ENCODE measurements around the gene FRMD8. TPM values are rescaled to one million over a fixed set of nuclear protein-coding genes. Genes with fewer than 3 reads are reported as not detected.

The FRMD8 gene
- total and polyA plus RNA-seq, 2 of the 8 experiments (the other 6 are each of a cell fraction or from before 2014, with no cell fraction given): 15.0 to 19.2 TPM

GRCh38 chr11:65418681-65419459, 32.4 kb downstream of the FRMD8 start (continued):
- peak; percentile 61 for TF ChIP-seq TBP (IDR thresholded peaks at IDR 0.05; ENCODE audit: low read depth, low read length)
- peak; percentile 85 for TF ChIP-seq ASH2L (IDR thresholded peaks at IDR 0.05; ENCODE audit: low read length)
- TF ChIP-seq USF2 (IDR thresholded peaks at IDR 0.05; ENCODE audit: low read length): peak; percentile 52
- 0 out of 2 replicates have a peak, but pooled peaks have one; percentile 31 for TF ChIP-seq TEAD4 (IDR thresholded peaks at IDR 0.05; ENCODE audit: low read depth, low read length)
- peak; percentile 97 for TF ChIP-seq BACH1 (IDR thresholded peaks at IDR 0.05; ENCODE audit: low read length)

Measured in H1 (cell line).